HepG2 (cell line): ENCODE measurements around the gene MED12L. TPM values are rescaled to one million over a fixed set of nuclear protein-coding genes. Genes with fewer than 3 reads are reported as not detected.

Source experiments
- ATAC-seq: fragments of 200-7000 bp; cut with Tn5 transposase; 3 replicates; pipeline ENCODE4 v1.9.1; 2020; ENCODE audit warnings: mild to moderate bottlenecking, moderate library complexity
- BruUV-seq: library from RNA; stranded (reverse); fragments of 400-500 nt; replicated peaks from 2 replicates; lab custom pipeline; 2021; lab: Mats Ljungman, UMichigan
- CTCF ChIA-PET: fragments of 300-600 bp; formaldehyde crosslinking; extraction: SDS; loops from one replicate; lab custom pipeline; 2021; ENCODE audit warnings: low total read pairs, inconsistent platforms, low intra/inter-chr PET ratio; lab: Yijun Ruan, JAX
- POLR2A ChIA-PET: fragments of 350-600 bp; sonication (Branson Sonifier 250); formaldehyde crosslinking; loops from one replicate; lab custom pipeline; 2020; ENCODE audit warnings: antibody characterized with exemption, inconsistent platforms; lab: Yijun Ruan, JAX
- DNase-seq: peaks from one replicate; pipeline ENCODE4 v3.0.0-alpha.2; 2015; ENCODE audit warnings: low spot score
- FAIRE-seq: peaks from 3 replicates; lab custom pipeline; 2011; peaks lifted over from hg19 to GRCh38; lab: Jason Lieb, UNC
- H2AFZ ChIP-seq: one replicate; pipeline ENCODE4 v1.6.1; 2011; ENCODE audit warnings: low read length, inconsistent platforms
- H3K27ac ChIP-seq: fragments of 300-600 bp; 3 replicates; pipeline ENCODE4 v1.8.0; 2011; ENCODE audit warnings: mixed run types, mild to moderate bottlenecking, mixed read lengths, low read length, inconsistent platforms; ENCODE audit not compliant: insufficient read depth; ENCODE audit errors: extremely low read length
- H3K27me3 ChIP-seq, 2 experiments: fragments of 200-600 bp in 1 of 2; 2 replicates in 1 of 2; 3 replicates in 1 of 2; pipeline versions ENCODE4 v1.6.0 to v1.8.0; 2011; ENCODE audit warnings: low read length in 2 of 2, mild to moderate bottlenecking in 2 of 2, moderate library complexity in 2 of 2, inconsistent platforms in 1 of 2; ENCODE audit not compliant: insufficient read depth in 2 of 2, control insufficient read depth in 1 of 2
- H3K36me3 ChIP-seq, 2 experiments: fragments of 200-600 bp in 1 of 2; replicated peaks in 1 of 2; 2 replicates in 1 of 2; 3 replicates in 1 of 2; pipeline versions ENCODE4 v1.5.1 to v1.8.0; 2011; ENCODE audit warnings: low read length in 2 of 2, inconsistent platforms in 1 of 2; ENCODE audit not compliant: insufficient read depth in 2 of 2, control insufficient read depth in 1 of 2
- H3K4me1 ChIP-seq: 2 replicates; pipeline ENCODE4 v1.5.1; 2012; ENCODE audit warnings: low read length, inconsistent platforms; ENCODE audit not compliant: insufficient read depth
- H3K4me2 ChIP-seq: 2 replicates; pipeline ENCODE4 v1.6.0; 2011; ENCODE audit warnings: low read depth, low read length, inconsistent platforms
- H3K4me3 ChIP-seq, 3 experiments: fragments of 200-600 bp in 1 of 3; sonication (generic), shearing (Covaris generic) in 1 of 3; replicated peaks in 1 of 3; 2 replicates each; pipeline ENCODE4 v1.5.1; 2011 to 2016; ENCODE audit warnings: low read length in 3 of 3, inconsistent platforms in 2 of 3, low read depth in 2 of 3, mild to moderate bottlenecking in 2 of 3, control low read depth in 1 of 3, mixed read lengths in 1 of 3; ENCODE audit not compliant: insufficient read depth in 1 of 3
- H3K79me2 ChIP-seq: one replicate; pipeline ENCODE4 v1.6.1; 2011; ENCODE audit warnings: low read length, inconsistent platforms; ENCODE audit not compliant: insufficient read depth
- H3K9ac ChIP-seq: 2 replicates; pipeline ENCODE4 v1.6.0; 2011; ENCODE audit warnings: mild to moderate bottlenecking, low read depth, low read length, inconsistent platforms; ENCODE audit not compliant: insufficient read depth
- H3K9me3 ChIP-seq: 2 replicates; pipeline ENCODE4 v1.5.1; 2012; ENCODE audit warnings: mild to moderate bottlenecking, low read length
- H4K20me1 ChIP-seq: 2 replicates; pipeline ENCODE4 v1.6.0; 2011; ENCODE audit warnings: inconsistent platforms, mild to moderate bottlenecking, low read length, moderate library complexity; ENCODE audit not compliant: insufficient read depth
- BORCS8-MEF2B ChIP-seq: sonication (generic); formaldehyde crosslinking; IDR thresholded peaks from 2 replicates; pipeline ENCODE4 v1.8.0; 2022; ENCODE audit warnings: mild to moderate bottlenecking, missing genetic modification reagents
- FOXJ3 ChIP-seq: sonication (generic); formaldehyde crosslinking; IDR thresholded peaks from 2 replicates; pipeline ENCODE4 v1.4.0; 2020; ENCODE audit warnings: missing genetic modification reagents, mild to moderate bottlenecking, borderline replicate concordance
- GABPB1 ChIP-seq: IDR thresholded peaks from 2 replicates; pipeline ENCODE4 v1.6.1; 2016; ENCODE audit warnings: mild to moderate bottlenecking, missing genetic modification reagents, moderate library complexity, missing compliant biosample characterization
- ISX ChIP-seq: sonication (generic); formaldehyde crosslinking; conservative IDR thresholded peaks from 2 replicates; pipeline ENCODE4 v1.5.0; 2020; ENCODE audit warnings: missing genetic modification reagents
- MAFF ChIP-seq: IDR thresholded peaks from 2 replicates; pipeline ENCODE4 v1.6.1; 2011; ENCODE audit warnings: low read depth, low read length, improper control_type of control experiment
- MAFK ChIP-seq, 2 experiments: IDR thresholded peaks in 1 of 2; conservative IDR thresholded peaks in 1 of 2; 2 replicates each; pipeline ENCODE4 v1.6.1; 2011; ENCODE audit warnings: improper control_type of control experiment in 2 of 2, low read length in 2 of 2
- MBNL3 ChIP-seq: fragments of 250-450 bp; sonication (Bioruptor Pico); conservative IDR thresholded peaks from 2 replicates; pipeline ENCODE4 v1.8.0; 2022; ENCODE audit warnings: mild to moderate bottlenecking, inconsistent platforms
- NFE2L1 ChIP-seq: sonication (generic); formaldehyde crosslinking; IDR thresholded peaks from 2 replicates; pipeline ENCODE4 v1.4.0; 2020; ENCODE audit warnings: missing genetic modification reagents, mild to moderate bottlenecking, borderline replicate concordance
- PRMT3 ChIP-seq: sonication (generic); formaldehyde crosslinking; IDR thresholded peaks from 2 replicates; pipeline ENCODE4 v1.8.1; 2022; ENCODE audit warnings: low read depth, mild to moderate bottlenecking, moderate library complexity, missing genetic modification reagents, borderline replicate concordance
- ZFP36 ChIP-seq: fragments of 150-350 bp; IDR thresholded peaks from 2 replicates; pipeline ENCODE4 v1.6.1; 2018; ENCODE audit warnings: borderline replicate concordance, low read length, low read depth; ENCODE audit not compliant: partially characterized antibody
- ZNF20 ChIP-seq: sonication (generic); formaldehyde crosslinking; IDR thresholded peaks from 2 replicates; pipeline ENCODE4 v1.4.0; 2020; ENCODE audit warnings: mild to moderate bottlenecking, moderate library complexity, missing genetic modification reagents
- ZNF451 ChIP-seq: sonication (generic); formaldehyde crosslinking; IDR thresholded peaks from 2 replicates; pipeline ENCODE4 v1.5.0; 2020; ENCODE audit warnings: mild to moderate bottlenecking, missing genetic modification reagents
- ZNF678 ChIP-seq: sonication (generic); formaldehyde crosslinking; IDR thresholded peaks from 2 replicates; pipeline ENCODE4 v1.4.0; 2020; ENCODE audit warnings: mild to moderate bottlenecking, missing genetic modification reagents
- WGBS: methylation state at CpG from one replicate; pipeline ENCODE4 v1.1.6; 2017; ENCODE audit warnings: low lambda C conversion rate; 5-methylcytosine and 5-hydroxymethylcytosine counted together
- in situ Hi-C: cut with HindIII; loops from 2 replicates; pipeline ENCODE4 v1.10.0; 2017; ENCODE audit warnings: low pct_unique_long_range_greater_than_20kb; ENCODE audit not compliant: extremely low pct_ligation_motif_present
- intact Hi-C: fragments of 100-400 bp; cut with micrococcal nuclease; formaldehyde crosslinking; loops from one replicate; pipeline ENCODE4 v1.10.0; 2022; ENCODE audit not compliant: unreplicated experiment
- polyA plus RNA-seq, 8 experiments: library from polyadenylated mRNA; depleted of rRNA in 3 of 8; stranded (reverse) in 7 of 8; unstranded in 1 of 8; fragments of >200 nt; fragmentation: Illumina TruSeq in 4 of 8; extraction: Trizol in 4 of 8; gene quantifications; 2 replicates each; pipeline versions ENCODE4 v1.2.1 to v1.2.3, GENCODE V29; 2011 to 2016; ENCODE audit warnings: low read depth in 4 of 8, missing spikeins in 1 of 8, mixed read lengths in 1 of 8; ENCODE audit not compliant: insufficient read depth in 1 of 8
- total RNA-seq, 5 experiments: library from RNA; depleted of rRNA; stranded (reverse); fragments of >200 nt; fragmentation: Illumina TruSeq; extraction: Trizol; gene quantifications; 2 replicates each; pipeline ENCODE4 v1.2.3, GENCODE V29; 2016; ENCODE audit warnings: low read depth in 1 of 5
- TF ChIP-seq, protein P1 (sequence below): sonication (generic); formaldehyde crosslinking; IDR thresholded peaks from 2 replicates; pipeline ENCODE4 v1.8.1; 2023; ENCODE audit warnings: missing genetic modification reagents, inconsistent platforms, borderline replicate concordance
- TF ChIP-seq, protein P2 (sequence below): sonication (generic); formaldehyde crosslinking; IDR thresholded peaks from 2 replicates; pipeline ENCODE4 v1.4.0; 2020; ENCODE audit warnings: low read depth, missing genetic modification reagents

Gene MED12L
- total and polyA plus RNA-seq, 2 of the 13 experiments (the other 11 are each of a cell fraction or from before 2014, with no cell fraction given): 0.07 to 0.64 TPM

DNA sequence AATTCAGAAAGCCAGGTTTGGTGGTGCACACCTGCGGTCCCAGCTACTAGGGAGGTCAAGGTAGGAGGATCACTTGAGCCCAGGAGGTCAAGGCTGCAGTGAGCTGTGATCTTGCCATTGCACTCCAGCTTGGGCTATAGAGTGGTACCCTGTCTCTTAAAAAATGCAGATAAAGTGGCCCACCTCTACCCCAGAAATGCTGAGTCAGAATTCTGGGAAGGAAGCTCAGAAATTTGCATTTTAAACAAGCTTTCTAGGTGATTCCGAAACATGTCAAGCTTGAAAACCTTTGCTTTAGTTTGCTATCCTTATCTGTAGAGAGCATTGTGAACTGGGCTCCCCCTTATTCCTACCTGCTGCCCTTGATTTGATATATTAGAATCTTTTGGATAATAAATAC lies 7.7 kb downstream of the MED12L start:
- ATAC-seq: no peak
- TF ChIP-seq GABPB1 (CRISPR knock-in tag): no peak
- no peak for TF ChIP-seq NFE2L1 (CRISPR knock-in tag)
- peak; percentile 79 to 91 for TF ChIP-seq MAFK (conservative IDR thresholded peaks at IDR 0.05 in 1 of 2, IDR thresholded peaks at IDR 0.05 in 1 of 2; ENCODE audit: low read length in 2 of 2)
- TF ChIP-seq MAFF: peak; percentile 85
- no peak for TF ChIP-seq BORCS8-MEF2B (CRISPR knock-in tag)
- no peak for TF ChIP-seq ISX (CRISPR knock-in tag)
- TF ChIP-seq ZNF451: no peak
- TF ChIP-seq, all 625 proteins: peak for 2
- ChIA-PET POLR2A (no interaction called here), CTCF (no interaction called here)
- BruUV-seq: no TSS peak
- in situ Hi-C loops (no loop called here), intact Hi-C loops (no loop called here)
- FAIRE-seq (no peak), DNase-seq (no peak)
- no peak overlapping the region for H3K4me3 ChIP-seq
- WGBS: 19% methylated on average over 2 of the region's 2 CpGs
- no peak overlapping the region for H3K4me2 ChIP-seq
- no peak overlapping the region for H3K9ac ChIP-seq
- H2AFZ ChIP-seq: no peak overlapping the region
- H3K27ac ChIP-seq: no peak overlapping the region
- H4K20me1 ChIP-seq: no peaks in the 10 kb centered on the region
- no peaks in the 10 kb centered on the region for H3K36me3 ChIP-seq
- no peaks in the 10 kb centered on the region for H3K9me3 ChIP-seq
- H3K79me2 ChIP-seq: no peaks in the 10 kb centered on the region
- peaks cover 1 to 10% of the 10 kb centered on the region in 2 experiments; a peak in 4 of 5 replicates for H3K27me3 ChIP-seq
- H3K4me1 ChIP-seq: no peaks in the 10 kb centered on the region

DNA sequence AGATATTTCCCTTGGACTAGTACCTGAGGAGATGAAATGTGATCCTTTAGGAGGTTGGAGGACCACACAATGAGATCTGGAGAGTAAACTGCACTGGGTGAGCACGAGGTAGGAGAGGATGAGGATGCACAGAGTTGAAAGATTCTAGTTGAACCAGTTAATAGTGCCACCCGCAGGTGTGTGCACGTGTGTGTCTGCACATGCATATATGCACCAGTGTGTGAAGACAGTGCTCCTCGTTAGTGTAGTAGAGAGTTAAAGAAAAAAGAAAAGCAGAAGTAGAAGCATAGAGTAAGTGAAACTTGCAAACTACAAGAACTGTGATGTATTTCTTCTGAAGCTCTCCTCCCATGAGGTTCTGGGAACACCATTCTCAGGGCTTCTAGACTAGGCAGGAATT lies 8.4 kb downstream of the MED12L start:
- ChIA-PET CTCF (no interaction called here), POLR2A (no interaction called here)
- H3K4me3 ChIP-seq: no peak overlapping the region
- no peak overlapping the region for H3K9ac ChIP-seq
- FAIRE-seq (no peak), ATAC-seq (no peak), DNase-seq (no peak)
- H4K20me1 ChIP-seq: no peaks in the 10 kb centered on the region
- no peak overlapping the region for H3K4me2 ChIP-seq
- H3K27ac ChIP-seq: no peak overlapping the region
- in situ Hi-C loops: no loop called here
- H2AFZ ChIP-seq: no peak overlapping the region
- H3K4me1 ChIP-seq: no peaks in the 10 kb centered on the region
- no peaks in the 10 kb centered on the region for H3K36me3 ChIP-seq
- BruUV-seq: no TSS peak
- peaks cover 0 to 5% of the 10 kb centered on the region in 2 experiments; a peak in 3 of 5 replicates for H3K27me3 ChIP-seq
- 25% methylated on average over 4 of the region's 4 CpGs for WGBS
- intact Hi-C loops: no loop called here
- no peaks in the 10 kb centered on the region for H3K9me3 ChIP-seq
- no peaks in the 10 kb centered on the region for H3K79me2 ChIP-seq
- TF ChIP-seq PRMT3 (CRISPR knock-in tag) (no peak), ZFP36 (no peak), ZNF20 (CRISPR knock-in tag) (no peak), MBNL3 (CRISPR knock-in tag) (no peak), FOXJ3 (no peak), ZNF678 (CRISPR knock-in tag) (no peak)
- TF ChIP-seq, protein P1, sequence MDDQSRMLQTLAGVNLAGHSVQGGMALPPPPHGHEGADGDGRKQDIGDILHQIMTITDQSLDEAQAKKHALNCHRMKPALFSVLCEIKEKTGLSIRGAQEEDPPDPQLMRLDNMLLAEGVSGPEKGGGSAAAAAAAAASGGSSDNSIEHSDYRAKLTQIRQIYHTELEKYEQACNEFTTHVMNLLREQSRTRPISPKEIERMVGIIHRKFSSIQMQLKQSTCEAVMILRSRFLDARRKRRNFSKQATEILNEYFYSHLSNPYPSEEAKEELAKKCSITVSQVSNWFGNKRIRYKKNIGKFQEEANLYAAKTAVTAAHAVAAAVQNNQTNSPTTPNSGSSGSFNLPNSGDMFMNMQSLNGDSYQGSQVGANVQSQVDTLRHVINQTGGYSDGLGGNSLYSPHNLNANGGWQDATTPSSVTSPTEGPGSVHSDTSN (CRISPR knock-in tag): no peak
- TF ChIP-seq, protein P2, sequence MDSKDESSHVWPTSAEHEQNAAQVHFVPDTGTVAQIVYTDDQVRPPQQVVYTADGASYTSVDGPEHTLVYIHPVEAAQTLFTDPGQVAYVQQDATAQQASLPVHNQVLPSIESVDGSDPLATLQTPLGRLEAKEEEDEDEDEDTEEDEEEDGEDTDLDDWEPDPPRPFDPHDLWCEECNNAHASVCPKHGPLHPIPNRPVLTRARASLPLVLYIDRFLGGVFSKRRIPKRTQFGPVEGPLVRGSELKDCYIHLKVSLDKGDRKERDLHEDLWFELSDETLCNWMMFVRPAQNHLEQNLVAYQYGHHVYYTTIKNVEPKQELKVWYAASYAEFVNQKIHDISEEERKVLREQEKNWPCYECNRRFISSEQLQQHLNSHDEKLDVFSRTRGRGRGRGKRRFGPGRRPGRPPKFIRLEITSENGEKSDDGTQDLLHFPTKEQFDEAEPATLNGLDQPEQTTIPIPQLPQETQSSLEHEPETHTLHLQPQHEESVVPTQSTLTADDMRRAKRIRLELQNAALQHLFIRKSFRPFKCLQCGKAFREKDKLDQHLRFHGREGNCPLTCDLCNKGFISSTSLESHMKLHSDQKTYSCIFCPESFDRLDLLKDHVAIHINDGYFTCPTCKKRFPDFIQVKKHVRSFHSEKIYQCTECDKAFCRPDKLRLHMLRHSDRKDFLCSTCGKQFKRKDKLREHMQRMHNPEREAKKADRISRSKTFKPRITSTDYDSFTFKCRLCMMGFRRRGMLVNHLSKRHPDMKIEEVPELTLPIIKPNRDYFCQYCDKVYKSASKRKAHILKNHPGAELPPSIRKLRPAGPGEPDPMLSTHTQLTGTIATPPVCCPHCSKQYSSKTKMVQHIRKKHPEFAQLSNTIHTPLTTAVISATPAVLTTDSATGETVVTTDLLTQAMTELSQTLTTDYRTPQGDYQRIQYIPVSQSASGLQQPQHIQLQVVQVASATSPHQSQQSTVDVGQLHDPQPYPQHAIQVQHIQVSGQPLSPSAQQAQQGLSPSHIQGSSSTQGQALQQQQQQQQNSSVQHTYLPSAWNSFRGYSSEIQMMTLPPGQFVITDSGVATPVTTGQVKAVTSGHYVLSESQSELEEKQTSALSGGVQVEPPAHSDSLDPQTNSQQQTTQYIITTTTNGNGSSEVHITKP: no peak
